Measurements from ENCODE around the gene GJA1. TPM values are rescaled to one million over a fixed set of nuclear protein-coding genes. Genes with fewer than 3 reads are reported as not detected.
"Not testable (repeated sequence)": the region's sequence is repeated elsewhere in the genome, so short reads cannot be mapped to it uniquely, and the experiment has no call there.

GJA1 gene
- total and polyA plus RNA-seq, 4 donors = 20.7 to 90.0 (median 65.5) TPM

- TF ChIP-seq CTCF (IDR thresholded peaks at IDR 0.05; ENCODE audit: control extremely low read depth, extremely low read depth) = no peak
- Histone ChIP-seq H3K4me3 (no peak overlapping the region), H3K36me3 (ENCODE audit: control insufficient read depth in 4 of 4, insufficient read depth in 4 of 4, low read length in 4 of 4) (peaks cover 3 to 18% (median 6%) of the 10 kb centered on the region in 4 donors), H3K27me3 (ENCODE audit: control insufficient read depth in 3 of 3, insufficient read depth in 3 of 3, low read length in 2 of 3) (no peaks in the 10 kb centered on the region), H3K9ac (ENCODE audit: insufficient read depth in 1 of 2, low read length in 2 of 2) (no peak overlapping the region), H3K27ac (ENCODE audit: low read depth in 1 of 2, low read length in 1 of 2) (peak overlapping the region in 1 of 2 donors; percentile 93), H3K4me1 (ENCODE audit: control insufficient read depth in 5 of 5, insufficient read depth in 5 of 5, low read length in 5 of 5) (peaks cover 0 to 26% (median 6%) of the 10 kb centered on the region in 5 donors), H3K9me3 (ENCODE audit: control insufficient read depth in 4 of 4, insufficient read depth in 3 of 4, low read length in 3 of 4) (no peaks in the 10 kb centered on the region)
- WGBS, 2 donors = 58 to 66% methylated on average over 3 of the region's 3 CpGs
- DNase-seq (peak in 1 of 3 donors; percentile 25), ATAC-seq (ENCODE audit: insufficient read depth, low FRiP score) (no peak)
These were observed 8.6 kb downstream of the GJA1 start for GRCh38 chr6:121443971-121444541.

GRCh38 chr6:121446705-121447104 lies 11.3 kb downstream of the GJA1 start:
- Histone ChIP-seq H3K27ac (ENCODE audit: low read depth in 1 of 2, low read length in 1 of 2) (peak overlapping the region in 1 of 2 donors; percentile 76), H3K36me3 (ENCODE audit: control insufficient read depth in 4 of 4, insufficient read depth in 4 of 4, low read length in 4 of 4) (peaks cover 3 to 18% (median 6%) of the 10 kb centered on the region in 4 donors), H3K4me1 (ENCODE audit: control insufficient read depth in 5 of 5, insufficient read depth in 5 of 5, low read length in 5 of 5) (peaks cover 0 to 20% (median 10%) of the 10 kb centered on the region in 5 donors)
- 86 to 91% methylated on average over 7 of the region's 7 CpGs for WGBS, 2 donors
- H3K4me3 ChIP-seq; H3K9me3 ChIP-seq (ENCODE audit: control insufficient read depth in 4 of 4, insufficient read depth in 3 of 4, low read length in 3 of 4); DNase-seq; H3K9ac ChIP-seq (ENCODE audit: insufficient read depth in 1 of 2, low read length in 2 of 2); ATAC-seq (ENCODE audit: insufficient read depth, low FRiP score); H3K27me3 ChIP-seq (ENCODE audit: control insufficient read depth in 3 of 3, insufficient read depth in 3 of 3, low read length in 2 of 3): not testable (repeated sequence)

- 91 to 95% methylated on average over 7 of the region's 7 CpGs for WGBS, 2 donors
- H3K4me3 ChIP-seq; H3K9ac ChIP-seq (ENCODE audit: insufficient read depth in 1 of 2, low read length in 2 of 2); ATAC-seq (ENCODE audit: insufficient read depth, low FRiP score); H3K9me3 ChIP-seq (ENCODE audit: control insufficient read depth in 4 of 4, insufficient read depth in 3 of 4, low read length in 3 of 4); H3K27ac ChIP-seq (ENCODE audit: low read depth in 1 of 2, low read length in 1 of 2); H3K27me3 ChIP-seq (ENCODE audit: control insufficient read depth in 3 of 3, insufficient read depth in 3 of 3, low read length in 2 of 3); DNase-seq: not testable (repeated sequence)
- Histone ChIP-seq H3K4me1 (ENCODE audit: control insufficient read depth in 5 of 5, insufficient read depth in 5 of 5, low read length in 5 of 5) (peaks cover 0 to 17% (median 7%) of the 10 kb centered on the region in 5 donors), H3K36me3 (ENCODE audit: control insufficient read depth in 4 of 4, insufficient read depth in 4 of 4, low read length in 4 of 4) (peaks cover 3 to 18% (median 6%) of the 10 kb centered on the region in 4 donors)
These were observed 12.3 kb downstream of the GJA1 start for GRCh38 chr6:121447746-121448145.

GRCh38 chr6:121448528-121448927 lies 13.1 kb downstream of the GJA1 start:
- not testable (repeated sequence) for H3K9me3 ChIP-seq (ENCODE audit: control insufficient read depth in 4 of 4, insufficient read depth in 3 of 4, low read length in 3 of 4); H3K4me3 ChIP-seq; H3K27ac ChIP-seq (ENCODE audit: low read depth in 1 of 2, low read length in 1 of 2); ATAC-seq (ENCODE audit: insufficient read depth, low FRiP score); H3K27me3 ChIP-seq (ENCODE audit: control insufficient read depth in 3 of 3, insufficient read depth in 3 of 3, low read length in 2 of 3); H3K9ac ChIP-seq (ENCODE audit: insufficient read depth in 1 of 2, low read length in 2 of 2)
- whole genome bisulfite sequencing, 2 donors = 73 to 88% methylated on average over 2 of the region's 2 CpGs
- peaks cover 0 to 15% (median 6%) of the 10 kb centered on the region in 5 donors for H3K4me1 ChIP-seq (ENCODE audit: control insufficient read depth in 5 of 5, insufficient read depth in 5 of 5, low read length in 5 of 5)
- H3K36me3 ChIP-seq (ENCODE audit: control insufficient read depth in 4 of 4, insufficient read depth in 4 of 4, low read length in 4 of 4) = peaks cover 3 to 18% (median 6%) of the 10 kb centered on the region in 4 donors
- peak in 1 of 3 donors; percentile 25 for DNase-seq

- H3K9me3 ChIP-seq (ENCODE audit: control insufficient read depth in 4 of 4, insufficient read depth in 3 of 4, low read length in 3 of 4) = no peaks in the 10 kb centered on the region
- H3K36me3 ChIP-seq (ENCODE audit: control insufficient read depth in 4 of 4, insufficient read depth in 4 of 4, low read length in 4 of 4) = peaks cover 3 to 18% (median 6%) of the 10 kb centered on the region in 4 donors
- H3K4me1 ChIP-seq (ENCODE audit: control insufficient read depth in 5 of 5, insufficient read depth in 5 of 5, low read length in 5 of 5) = peaks cover 0 to 15% (median 6%) of the 10 kb centered on the region in 5 donors
- no peak for DNase-seq
- WGBS, 2 donors = 95% methylated on average over 1 of the region's 1 CpG
- H3K27me3 ChIP-seq (ENCODE audit: control insufficient read depth in 3 of 3, insufficient read depth in 3 of 3, low read length in 2 of 3) = no peaks in the 10 kb centered on the region
- no peak for TF ChIP-seq CTCF (IDR thresholded peaks at IDR 0.05; ENCODE audit: control extremely low read depth, extremely low read depth)
- no peak overlapping the region for H3K9ac ChIP-seq (ENCODE audit: insufficient read depth in 1 of 2, low read length in 2 of 2)
- no peak for ATAC-seq (ENCODE audit: insufficient read depth, low FRiP score)
- no peak overlapping the region for H3K27ac ChIP-seq (ENCODE audit: low read depth in 1 of 2, low read length in 1 of 2)
- no peak overlapping the region for H3K4me3 ChIP-seq
These were observed 13.9 kb downstream of the GJA1 start for GRCh38 chr6:121449331-121449730.

Data from lung (tissue), 12 donors.